Activated T-helper 1 cell treated with anti-CD3 and anti-CD28 coated beads, Interleukin-12 subunit alpha, Interleukin-12 subunit beta, Interleukin-2, Interleukin-4 antibody, amounts not matched to agents 30 ng/mL and 10 ng/mL and 1 ng/mL, durations not matched to agents 14 hours and 24 hours and 36 hours (primary cell): ENCODE results near the gene CHRNA9. TPM values are rescaled to one million over a fixed set of nuclear protein-coding genes. Genes with fewer than 3 reads are reported as not detected.

Experiments used
- DNase-seq: peaks from one replicate; pipeline ENCODE4 v3.0.0; 2021; ENCODE audit warnings: low spot score
- H3K27ac Mint-ChIP-seq: one replicate; pipeline ENCODE4 v1.8.0; 2021; ENCODE audit warnings: mild to moderate bottlenecking, mixed read lengths
- H3K27me3 Mint-ChIP-seq: one replicate; pipeline ENCODE4 v1.8.0; 2022; ENCODE audit warnings: mild to moderate bottlenecking, moderate library complexity, mixed read lengths; ENCODE audit not compliant: insufficient read depth
- H3K36me3 Mint-ChIP-seq: one replicate; pipeline ENCODE4 v1.8.0; 2021; ENCODE audit warnings: low read depth, mixed read lengths
- H3K4me1 Mint-ChIP-seq: one replicate; pipeline ENCODE4 v1.8.0; 2021; ENCODE audit warnings: low read depth, mixed read lengths
- H3K4me3 Mint-ChIP-seq: one replicate; pipeline ENCODE4 v1.8.0; 2021; ENCODE audit warnings: mild to moderate bottlenecking, moderate library complexity, mixed read lengths
- H3K9me3 Mint-ChIP-seq: one replicate; pipeline ENCODE4 v1.8.0; 2021; ENCODE audit warnings: mixed read lengths
- intact Hi-C: fragments of 100-400 bp; cut with micrococcal nuclease; formaldehyde crosslinking; loops from one replicate; pipeline ENCODE4 v1.15.1; 2024
- total RNA-seq: library from RNA; stranded (reverse); gene quantifications from 2 replicates; pipeline ENCODE4 v1.2.3, GENCODE V29; 2022

The CHRNA9 gene
- total RNA-seq, 1 donor from 2014 or later = not detected

GRCh38 chr4:40300371-40301162 is 34.6 kb upstream of the CHRNA9 start:
- Mint-ChIP-seq H3K27me3 (no peaks in the 10 kb centered on the region), H3K36me3 (peaks cover 11% of the 10 kb centered on the region), H3K9me3 (peaks cover 14% of the 10 kb centered on the region), H3K4me1 (peaks cover 65% of the 10 kb centered on the region), H3K27ac (peak overlapping the region; percentile 91), H3K4me3 (peak overlapping the region; percentile 3)
- intact Hi-C loops = no loop called here
- DNase-seq = no peak

- peak; percentile 66 for DNase-seq
- H3K27ac Mint-ChIP-seq = peak overlapping the region; percentile 91
- H3K4me1 Mint-ChIP-seq = peaks cover 75% of the 10 kb centered on the region
- peaks cover 14% of the 10 kb centered on the region for H3K9me3 Mint-ChIP-seq
- H3K4me3 Mint-ChIP-seq = peak overlapping the region; percentile 48
- peaks cover 11% of the 10 kb centered on the region for H3K36me3 Mint-ChIP-seq
- intact Hi-C loops = no loop called here
- no peaks in the 10 kb centered on the region for H3K27me3 Mint-ChIP-seq
These were observed 33.5 kb upstream of the CHRNA9 start for GRCh38 chr4:40301603-40302002.

- Mint-ChIP-seq H3K36me3 (peaks cover 11% of the 10 kb centered on the region), H3K4me1 (peaks cover 81% of the 10 kb centered on the region), H3K27me3 (no peaks in the 10 kb centered on the region), H3K9me3 (peaks cover 14% of the 10 kb centered on the region), H3K27ac (no peak overlapping the region), H3K4me3 (no peak overlapping the region)
- intact Hi-C loops = no loop called here
- DNase-seq = no peak
These were observed 31.4 kb upstream of the CHRNA9 start for GRCh38 chr4:40303751-40304150.

GRCh38 chr4:40305328-40306170 is 29.6 kb upstream of the CHRNA9 start:
- peaks cover 80% of the 10 kb centered on the region for H3K4me1 Mint-ChIP-seq
- no peak for DNase-seq
- intact Hi-C loops = loop anchor here (1.0 to 5.0 kb wide), 10 partner anchors 8 to 608 kb away; partner anchors contain the start of gene UBE2K
- H3K27ac Mint-ChIP-seq = peak overlapping the region; percentile 90
- H3K4me3 Mint-ChIP-seq = peak overlapping the region; percentile 61
- no peaks in the 10 kb centered on the region for H3K27me3 Mint-ChIP-seq
- peaks cover 11% of the 10 kb centered on the region for H3K36me3 Mint-ChIP-seq
- peaks cover 14% of the 10 kb centered on the region for H3K9me3 Mint-ChIP-seq

GRCh38 chr4:40306226-40306625 is 28.9 kb upstream of the CHRNA9 start:
- intact Hi-C loops = loop anchor here (5.0 kb wide), 5 partner anchors 366 to 609 kb away; partner anchors contain the start of gene UBE2K
- H3K9me3 Mint-ChIP-seq = peaks cover 14% of the 10 kb centered on the region
- H3K4me3 Mint-ChIP-seq = peak overlapping the region; percentile 61
- H3K36me3 Mint-ChIP-seq = peaks cover 11% of the 10 kb centered on the region
- peaks cover 80% of the 10 kb centered on the region for H3K4me1 Mint-ChIP-seq
- H3K27me3 Mint-ChIP-seq = no peaks in the 10 kb centered on the region
- peak overlapping the region; percentile 57 for H3K27ac Mint-ChIP-seq
- no peak for DNase-seq

GRCh38 chr4:40306976-40307375 is 28.2 kb upstream of the CHRNA9 start:
- Mint-ChIP-seq H3K36me3 (peaks cover 11% of the 10 kb centered on the region), H3K4me3 (peak overlapping the region; percentile 70), H3K27ac (peak overlapping the region; percentile 94), H3K27me3 (no peaks in the 10 kb centered on the region), H3K4me1 (peaks cover 80% of the 10 kb centered on the region), H3K9me3 (peaks cover 14% of the 10 kb centered on the region)
- intact Hi-C loops = loop anchor here (5.0 kb wide), 5 partner anchors 365 to 610 kb away; partner anchors contain the start of gene UBE2K
- DNase-seq = no peak

- H3K4me3 Mint-ChIP-seq = peak overlapping the region; percentile 70
- intact Hi-C loops = loop anchor here (2.0 to 5.0 kb wide), 7 partner anchors 107 to 611 kb away; partner anchors contain the start of gene UBE2K
- H3K27me3 Mint-ChIP-seq = no peaks in the 10 kb centered on the region
These were observed 27.3 kb upstream of the CHRNA9 start for GRCh38 chr4:40307627-40308497.

GRCh38 chr4:40308528-40309122 is 26.5 kb upstream of the CHRNA9 start:
- no peaks in the 10 kb centered on the region for H3K27me3 Mint-ChIP-seq
- peak overlapping the region; percentile 70 for H3K4me3 Mint-ChIP-seq
- H3K36me3 Mint-ChIP-seq = peaks cover 9% of the 10 kb centered on the region
- H3K27ac Mint-ChIP-seq = peak overlapping the region; percentile 94
- H3K4me1 Mint-ChIP-seq = peaks cover 82% of the 10 kb centered on the region
- intact Hi-C loops = loop anchor here (1.0 to 5.0 kb wide), 16 partner anchors 9 to 611 kb away; partner anchors contain the start of gene UBE2K
- DNase-seq = no peak
- peaks cover 11% of the 10 kb centered on the region for H3K9me3 Mint-ChIP-seq

More at GRCh38 chr4:40307627-40308497, 27.3 kb upstream of the CHRNA9 start:
- peaks cover 9% of the 10 kb centered on the region for H3K36me3 Mint-ChIP-seq
- H3K9me3 Mint-ChIP-seq = peaks cover 12% of the 10 kb centered on the region
- H3K27ac Mint-ChIP-seq = peak overlapping the region; percentile 94
- peak; percentile 62 for DNase-seq
- H3K4me1 Mint-ChIP-seq = peaks cover 80% of the 10 kb centered on the region

- Mint-ChIP-seq H3K4me3 (peak overlapping the region; percentile 67), H3K4me1 (peaks cover 88% of the 10 kb centered on the region), H3K36me3 (peaks cover 9% of the 10 kb centered on the region), H3K27ac (peak overlapping the region; percentile 94), H3K9me3 (peaks cover 11% of the 10 kb centered on the region), H3K27me3 (no peaks in the 10 kb centered on the region)
- DNase-seq = peak; percentile 81
- intact Hi-C loops = loop anchor here (1.0 to 5.0 kb wide), 16 partner anchors 8 to 612 kb away; partner anchors contain the start of gene UBE2K
These were observed 25.8 kb upstream of the CHRNA9 start for GRCh38 chr4:40309250-40309774.

GRCh38 chr4:40310225-40310624 is 24.9 kb upstream of the CHRNA9 start:
- H3K4me3 Mint-ChIP-seq = no peak overlapping the region
- H3K36me3 Mint-ChIP-seq = peaks cover 2% of the 10 kb centered on the region
- peaks cover 82% of the 10 kb centered on the region for H3K4me1 Mint-ChIP-seq
- peaks cover 2% of the 10 kb centered on the region for H3K9me3 Mint-ChIP-seq
- intact Hi-C loops = loop anchor here (10.0 kb wide), 1 partner anchor 955 kb away; no protein-coding TSS in a partner anchor
- no peak overlapping the region for H3K27ac Mint-ChIP-seq
- DNase-seq = no peak
- no peaks in the 10 kb centered on the region for H3K27me3 Mint-ChIP-seq

GRCh38 chr4:40311811-40312346 is 23.3 kb upstream of the CHRNA9 start:
- DNase-seq = peak; percentile 22
- peaks cover 82% of the 10 kb centered on the region for H3K4me1 Mint-ChIP-seq
- peak overlapping the region; percentile 66 for H3K27ac Mint-ChIP-seq
- no peak overlapping the region for H3K4me3 Mint-ChIP-seq
- intact Hi-C loops = loop anchor here (10.0 kb wide), 1 partner anchor 957 kb away; no protein-coding TSS in a partner anchor
- H3K9me3 Mint-ChIP-seq = no peaks in the 10 kb centered on the region
- H3K27me3 Mint-ChIP-seq = no peaks in the 10 kb centered on the region
- no peaks in the 10 kb centered on the region for H3K36me3 Mint-ChIP-seq
